ENCODE measurements around the gene ESCO1. TPM values are rescaled to one million over a fixed set of nuclear protein-coding genes. Genes with fewer than 3 reads are reported as not detected.

Gene ESCO1
- total and polyA plus RNA-seq, 2 experiments from 2014 or later = 50.4 to 56.8 TPM

GRCh38 chr18:21634588-21635199, 34.2 kb upstream of the ESCO1 start:
- DNase-seq (ENCODE audit: low spot score) (no peak), ATAC-seq (no peak)
- no peaks in the 10 kb centered on the region for H3K27me3 ChIP-seq (ENCODE audit: insufficient read depth)
- H2AFZ ChIP-seq = no peak overlapping the region
- Mint-ChIP-seq H3K27ac (no peak overlapping the region), H3K4me1 (0 out of 3 replicates have a peak, but pooled peaks cover 3% of the 10 kb centered on the region), H3K36me3 (ENCODE audit: low read depth) (peaks cover 56% of the 10 kb centered on the region), H3K4me3 (no peak overlapping the region), H3K9me3 (no peaks in the 10 kb centered on the region; the same call in 1 of the 3 replicates), H3K27me3 (ENCODE audit: insufficient read depth, low read depth, poor library complexity) (peaks cover 6% of the 10 kb centered on the region)
- H3K4me2 ChIP-seq = no peak overlapping the region
- no peaks in the 10 kb centered on the region for H3K9me2 ChIP-seq (ENCODE audit: insufficient read depth)
- H3K4me3 ChIP-seq = no peak overlapping the region
- no peaks in the 10 kb centered on the region for H3K4me1 ChIP-seq (ENCODE audit: insufficient read depth)
- no peak for TF ChIP-seq STAT1 (IDR thresholded peaks at IDR 0.05; ENCODE audit: unreplicated experiment)
- TF ChIP-seq NANOG (IDR thresholded peaks at IDR 0.05; ENCODE audit: borderline replicate concordance) = no peak
- no peak for TF ChIP-seq JUNB (IDR thresholded peaks at IDR 0.05; ENCODE audit: unreplicated experiment)
- no peak for TF ChIP-seq ETS1 (IDR thresholded peaks at IDR 0.05)
- no peak for TF ChIP-seq ZNF114 (CRISPR knock-in tag; IDR thresholded peaks at IDR 0.05)
- no peak for TF ChIP-seq CREB1 (CRISPR knock-in tag; IDR thresholded peaks at IDR 0.05; ENCODE audit: low read depth)
- TF ChIP-seq, protein P1, sequence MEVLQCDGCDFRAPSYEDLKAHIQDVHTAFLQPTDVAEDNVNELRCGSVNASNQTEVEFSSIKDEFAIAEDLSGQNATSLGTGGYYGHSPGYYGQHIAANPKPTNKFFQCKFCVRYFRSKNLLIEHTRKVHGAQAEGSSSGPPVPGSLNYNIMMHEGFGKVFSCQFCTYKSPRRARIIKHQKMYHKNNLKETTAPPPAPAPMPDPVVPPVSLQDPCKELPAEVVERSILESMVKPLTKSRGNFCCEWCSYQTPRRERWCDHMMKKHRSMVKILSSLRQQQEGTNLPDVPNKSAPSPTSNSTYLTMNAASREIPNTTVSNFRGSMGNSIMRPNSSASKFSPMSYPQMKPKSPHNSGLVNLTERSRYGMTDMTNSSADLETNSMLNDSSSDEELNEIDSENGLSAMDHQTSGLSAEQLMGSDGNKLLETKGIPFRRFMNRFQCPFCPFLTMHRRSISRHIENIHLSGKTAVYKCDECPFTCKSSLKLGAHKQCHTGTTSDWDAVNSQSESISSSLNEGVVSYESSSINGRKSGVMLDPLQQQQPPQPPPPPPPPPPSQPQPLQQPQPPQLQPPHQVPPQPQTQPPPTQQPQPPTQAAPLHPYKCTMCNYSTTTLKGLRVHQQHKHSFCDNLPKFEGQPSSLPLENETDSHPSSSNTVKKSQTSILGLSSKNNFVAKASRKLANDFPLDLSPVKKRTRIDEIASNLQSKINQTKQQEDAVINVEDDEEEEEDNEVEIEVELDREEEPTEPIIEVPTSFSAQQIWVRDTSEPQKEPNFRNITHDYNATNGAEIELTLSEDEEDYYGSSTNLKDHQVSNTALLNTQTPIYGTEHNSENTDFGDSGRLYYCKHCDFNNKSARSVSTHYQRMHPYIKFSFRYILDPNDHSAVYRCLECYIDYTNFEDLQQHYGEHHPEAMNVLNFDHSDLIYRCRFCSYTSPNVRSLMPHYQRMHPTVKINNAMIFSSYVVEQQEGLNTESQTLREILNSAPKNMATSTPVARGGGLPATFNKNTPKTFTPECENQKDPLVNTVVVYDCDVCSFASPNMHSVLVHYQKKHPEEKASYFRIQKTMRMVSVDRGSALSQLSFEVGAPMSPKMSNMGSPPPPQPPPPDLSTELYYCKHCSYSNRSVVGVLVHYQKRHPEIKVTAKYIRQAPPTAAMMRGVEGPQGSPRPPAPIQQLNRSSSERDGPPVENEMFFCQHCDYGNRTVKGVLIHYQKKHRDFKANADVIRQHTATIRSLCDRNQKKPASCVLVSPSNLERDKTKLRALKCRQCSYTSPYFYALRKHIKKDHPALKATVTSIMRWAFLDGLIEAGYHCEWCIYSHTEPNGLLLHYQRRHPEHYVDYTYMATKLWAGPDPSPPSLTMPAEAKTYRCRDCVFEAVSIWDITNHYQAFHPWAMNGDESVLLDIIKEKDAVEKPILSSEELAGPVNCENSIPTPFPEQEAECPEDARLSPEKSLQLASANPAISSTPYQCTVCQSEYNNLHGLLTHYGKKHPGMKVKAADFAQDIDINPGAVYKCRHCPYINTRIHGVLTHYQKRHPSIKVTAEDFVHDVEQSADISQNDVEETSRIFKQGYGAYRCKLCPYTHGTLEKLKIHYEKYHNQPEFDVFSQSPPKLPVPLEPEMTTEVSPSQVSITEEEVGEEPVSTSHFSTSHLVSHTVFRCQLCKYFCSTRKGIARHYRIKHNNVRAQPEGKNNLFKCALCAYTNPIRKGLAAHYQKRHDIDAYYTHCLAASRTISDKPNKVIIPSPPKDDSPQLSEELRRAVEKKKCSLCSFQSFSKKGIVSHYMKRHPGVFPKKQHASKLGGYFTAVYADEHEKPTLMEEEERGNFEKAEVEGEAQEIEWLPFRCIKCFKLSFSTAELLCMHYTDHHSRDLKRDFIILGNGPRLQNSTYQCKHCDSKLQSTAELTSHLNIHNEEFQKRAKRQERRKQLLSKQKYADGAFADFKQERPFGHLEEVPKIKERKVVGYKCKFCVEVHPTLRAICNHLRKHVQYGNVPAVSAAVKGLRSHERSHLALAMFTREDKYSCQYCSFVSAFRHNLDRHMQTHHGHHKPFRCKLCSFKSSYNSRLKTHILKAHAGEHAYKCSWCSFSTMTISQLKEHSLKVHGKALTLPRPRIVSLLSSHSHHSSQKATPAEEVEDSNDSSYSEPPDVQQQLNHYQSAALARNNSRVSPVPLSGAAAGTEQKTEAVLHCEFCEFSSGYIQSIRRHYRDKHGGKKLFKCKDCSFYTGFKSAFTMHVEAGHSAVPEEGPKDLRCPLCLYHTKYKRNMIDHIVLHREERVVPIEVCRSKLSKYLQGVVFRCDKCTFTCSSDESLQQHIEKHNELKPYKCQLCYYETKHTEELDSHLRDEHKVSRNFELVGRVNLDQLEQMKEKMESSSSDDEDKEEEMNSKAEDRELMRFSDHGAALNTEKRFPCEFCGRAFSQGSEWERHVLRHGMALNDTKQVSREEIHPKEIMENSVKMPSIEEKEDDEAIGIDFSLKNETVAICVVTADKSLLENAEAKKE (CRISPR knock-in tag; IDR thresholded peaks at IDR 0.05) = no peak
- TF ChIP-seq EZH2phosphoT487 (IDR thresholded peaks at IDR 0.05; ENCODE audit: unreplicated experiment) = no peak
- TF ChIP-seq CTCF (conservative IDR thresholded peaks at IDR 0.05; ENCODE audit: low read depth in 2 of 2) = no peak
- TF ChIP-seq, protein P2, sequence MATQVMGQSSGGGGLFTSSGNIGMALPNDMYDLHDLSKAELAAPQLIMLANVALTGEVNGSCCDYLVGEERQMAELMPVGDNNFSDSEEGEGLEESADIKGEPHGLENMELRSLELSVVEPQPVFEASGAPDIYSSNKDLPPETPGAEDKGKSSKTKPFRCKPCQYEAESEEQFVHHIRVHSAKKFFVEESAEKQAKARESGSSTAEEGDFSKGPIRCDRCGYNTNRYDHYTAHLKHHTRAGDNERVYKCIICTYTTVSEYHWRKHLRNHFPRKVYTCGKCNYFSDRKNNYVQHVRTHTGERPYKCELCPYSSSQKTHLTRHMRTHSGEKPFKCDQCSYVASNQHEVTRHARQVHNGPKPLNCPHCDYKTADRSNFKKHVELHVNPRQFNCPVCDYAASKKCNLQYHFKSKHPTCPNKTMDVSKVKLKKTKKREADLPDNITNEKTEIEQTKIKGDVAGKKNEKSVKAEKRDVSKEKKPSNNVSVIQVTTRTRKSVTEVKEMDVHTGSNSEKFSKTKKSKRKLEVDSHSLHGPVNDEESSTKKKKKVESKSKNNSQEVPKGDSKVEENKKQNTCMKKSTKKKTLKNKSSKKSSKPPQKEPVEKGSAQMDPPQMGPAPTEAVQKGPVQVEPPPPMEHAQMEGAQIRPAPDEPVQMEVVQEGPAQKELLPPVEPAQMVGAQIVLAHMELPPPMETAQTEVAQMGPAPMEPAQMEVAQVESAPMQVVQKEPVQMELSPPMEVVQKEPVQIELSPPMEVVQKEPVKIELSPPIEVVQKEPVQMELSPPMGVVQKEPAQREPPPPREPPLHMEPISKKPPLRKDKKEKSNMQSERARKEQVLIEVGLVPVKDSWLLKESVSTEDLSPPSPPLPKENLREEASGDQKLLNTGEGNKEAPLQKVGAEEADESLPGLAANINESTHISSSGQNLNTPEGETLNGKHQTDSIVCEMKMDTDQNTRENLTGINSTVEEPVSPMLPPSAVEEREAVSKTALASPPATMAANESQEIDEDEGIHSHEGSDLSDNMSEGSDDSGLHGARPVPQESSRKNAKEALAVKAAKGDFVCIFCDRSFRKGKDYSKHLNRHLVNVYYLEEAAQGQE (IDR thresholded peaks at IDR 0.05; ENCODE audit: unreplicated experiment) = no peak
- TF ChIP-seq EZH2 (IDR thresholded peaks at IDR 0.05; ENCODE audit: low read depth, unreplicated experiment) = no peak
- peaks cover 22% of the 10 kb centered on the region for H3K36me3 ChIP-seq (ENCODE audit: insufficient read depth)
- 0 out of 2 replicates have a peak, but pooled peaks cover 15% of the 10 kb centered on the region for H3F3A ChIP-seq (replicated peaks; ENCODE audit: low read depth)
- no peaks in the 10 kb centered on the region for H3K79me2 ChIP-seq (replicated peaks; ENCODE audit: insufficient read depth)
- H3K27ac ChIP-seq (ENCODE audit: low read depth) = no peak overlapping the region
- peaks cover 3% of the 10 kb centered on the region for H4K20me1 ChIP-seq (replicated peaks; ENCODE audit: insufficient read depth)

Measured in GM23338 (cell line).